Mucosa of descending colon (tissue), 3 donors: ENCODE measurements around the gene ACD. TPM values are rescaled to one million over a fixed set of nuclear protein-coding genes. Genes with fewer than 3 reads are reported as not detected.
A peak's percentile ranks its signal among the peaks of the same experiment; 100 is the strongest.

Source experiments
- ATAC-seq: fragments of 200-7000 bp; cut with Tn5 transposase; one replicate; pipeline ENCODE4 v1.9.1; 2020; ENCODE audit warnings: mild to moderate bottlenecking, moderate library complexity
- DNase-seq, 3 donors: peaks; one replicate each; pipeline ENCODE4 v3.0.0-alpha.2; 2020
- H3K36me3 ChIP-seq: fragments of 200-600 bp; one replicate; pipeline ENCODE4 v1.8.0; 2021; ENCODE audit warnings: low read depth, mild to moderate bottlenecking
- H3K4me1 ChIP-seq: fragments of 200-600 bp; one replicate; pipeline ENCODE4 v1.8.0; 2021; ENCODE audit warnings: low read depth, mild to moderate bottlenecking
- H3K4me3 ChIP-seq: fragments of 200-600 bp; one replicate; pipeline ENCODE4 v1.8.0; 2021; ENCODE audit warnings: mild to moderate bottlenecking
- H3K9me3 ChIP-seq: fragments of 200-600 bp; one replicate; pipeline ENCODE4 v1.8.0; 2021; ENCODE audit warnings: mild to moderate bottlenecking
- CTCF ChIP-seq: fragments of 200-600 bp; IDR thresholded peaks from one replicate; pipeline ENCODE4 v1.8.0; 2022; ENCODE audit warnings: antibody characterized with exemption, mild to moderate bottlenecking
- intact Hi-C, 2 donors: fragments of 100-400 bp; cut with DNase I in 1 of 2; cut with micrococcal nuclease in 1 of 2; formaldehyde crosslinking; loops; one replicate each; pipeline versions ENCODE4 v1.11.0 to v1.11.1; 2022; cut with DNase I, micrococcal nuclease
- total RNA-seq, 3 donors: library from RNA; stranded (reverse); fragmentation: NEBNext Ultra II Directional in 2 of 3; extraction: Animal tissue kit (Norgen Biotek cat#: 25700) in 2 of 3; gene quantifications; one replicate each; pipeline versions ENCODE4 v1.2.1 to v1.2.4, GENCODE V29; 2021 to 2023
- donor health status: DM: no; HTN: no; CAD: no; lungs with moderate emphysema.
- donor health status: DM: no; HTN: no; CAD: no.
- donor health status: DM: no; HTN: yes; CAD: no.

ACD gene
- total RNA-seq, 3 donors from 2014 or later = 8.9 to 17.1 (median 11.5) TPM

GRCh38 chr16:67613808-67614207 is 46.3 kb downstream of the ACD start:
- TF ChIP-seq CTCF = no peak
- peaks cover 12% of the 10 kb centered on the region for H3K36me3 ChIP-seq
- ATAC-seq (no peak), DNase-seq (peak in 1 of 3 donors; percentile 15)
- no peak overlapping the region for H3K4me3 ChIP-seq
- intact Hi-C loops = no loop called here
- no peaks in the 10 kb centered on the region for H3K9me3 ChIP-seq
- no peaks in the 10 kb centered on the region for H3K4me1 ChIP-seq

- TF ChIP-seq CTCF = no peak
- no peak overlapping the region for H3K4me3 ChIP-seq
- ATAC-seq (no peak), DNase-seq (no peak)
- peaks cover 8% of the 10 kb centered on the region for H3K36me3 ChIP-seq
- H3K4me1 ChIP-seq = no peaks in the 10 kb centered on the region
- no peaks in the 10 kb centered on the region for H3K9me3 ChIP-seq
- intact Hi-C loops = no loop called here
These were observed 51.7 kb downstream of the ACD start for GRCh38 chr16:67608364-67608763.

Other genes with a start within 250 kb of the ACD start
- gene ZDHHC1, start 243.8 kb downstream of the ACD start, total RNA-seq = 10 to 100 TPM in 1 of 3 donors, 1 to 10 TPM in 2; 9.2 to 12.3 (median 10.0) TPM
- gene HSD11B2, start 229.1 kb downstream of the ACD start, total RNA-seq = 100 to 1,000 TPM; 322 to 765 (median 646) TPM
- gene ATP6V0D1, start 179.1 kb downstream of the ACD start, total RNA-seq = 100 to 1,000 TPM; 152 to 253 (median 228) TPM
- not detected for gene AGRP, start 176.7 kb downstream of the ACD start, total RNA-seq
- gene RIPOR1, start 131.4 kb downstream of the ACD start, total RNA-seq = 10 to 100 TPM; 10.9 to 74.7 (median 20.5) TPM
- 10 to 100 TPM; 41.1 to 55.5 (median 43.4) TPM for gene CTCF, start 97.7 kb downstream of the ACD start, total RNA-seq
- gene CARMIL2, start 15.1 kb downstream of the ACD start, total RNA-seq = 1 to 10 TPM; 1.8 to 4.9 (median 4.2) TPM
- 1 to 10 TPM; 2.3 to 9.1 (median 3.7) TPM for gene PARD6A, start 700 bp upstream of the ACD start, total RNA-seq
- 10 to 100 TPM in 1 of 3 donors, 1 to 10 TPM in 2; 8.5 to 23.3 (median 9.0) TPM for gene ENKD1, start 6.5 kb upstream of the ACD start, total RNA-seq
- gene C16orf86, start 6.6 kb upstream of the ACD start, total RNA-seq = 1 to 10 TPM in 2 of 3 donors, under 1 TPM in 1; 0.67 to 6.8 (median 1.2) TPM
- 10 to 100 TPM; 25.6 to 29.2 (median 27.9) TPM for gene GFOD2, start 59.1 kb upstream of the ACD start, total RNA-seq
- 10 to 100 TPM; 19.6 to 24.1 (median 20.6) TPM for gene RANBP10, start 146.3 kb upstream of the ACD start, total RNA-seq
- 1 to 10 TPM in 1 of 3 donors, under 1 TPM in 2; 0.41 to 2.0 (median 0.48) TPM for gene TSNAXIP1, start 146.6 kb upstream of the ACD start, total RNA-seq
- 10 to 100 TPM; 18.1 to 43.3 (median 20.5) TPM for gene THAP11, start 182.1 kb upstream of the ACD start, total RNA-seq
- gene NUTF2, start 186.7 kb upstream of the ACD start, total RNA-seq = 10 to 100 TPM; 56.0 to 69.3 (median 58.0) TPM
- gene CENPT, start 187.4 kb upstream of the ACD start, total RNA-seq = 10 to 100 TPM; 33.2 to 55.0 (median 36.6) TPM
- gene EDC4, start 212.8 kb upstream of the ACD start, total RNA-seq = 10 to 100 TPM; 58.3 to 82.0 (median 64.6) TPM
- gene NRN1L, start 224.6 kb upstream of the ACD start, total RNA-seq = under 1 TPM in 2 of 3 donors, not detected in 1; 0.49 to 0.99 TPM
- 10 to 100 TPM; 33.8 to 43.3 (median 38.1) TPM for gene PSKH1, start 233.0 kb upstream of the ACD start, total RNA-seq